ENCODE measurements around the gene ERG28.

Gene ERG28

GRCh38 chr14:75626396-75626795, 34.3 kb downstream of the ERG28 start:
- Histone ChIP-seq H3K4me3 (ENCODE audit: low read depth, low read length) (no peak overlapping the region), H3K4me2 (ENCODE audit: low read length) (no peak overlapping the region), H3K9me3 (ENCODE audit: control insufficient read depth, low read length) (no peaks in the 10 kb centered on the region), H3K79me2 (no peaks in the 10 kb centered on the region), H2AFZ (no peak overlapping the region), H3K27ac (no peak overlapping the region), H3K36me3 (ENCODE audit: control insufficient read depth, insufficient read depth, low read length) (no peaks in the 10 kb centered on the region), H3K4me1 (no peaks in the 10 kb centered on the region), H3K27me3 (ENCODE audit: control insufficient read depth, insufficient read depth, low read length) (no peaks in the 10 kb centered on the region), H3K9ac (no peak overlapping the region)
- no peak for TF ChIP-seq CTCF (IDR thresholded peaks at IDR 0.05)

GRCh38 chr14:75625034-75625433, 35.6 kb downstream of the ERG28 start:
- Histone ChIP-seq H3K4me3 (ENCODE audit: low read depth, low read length) (no peak overlapping the region), H3K79me2 (no peaks in the 10 kb centered on the region), H2AFZ (no peak overlapping the region), H3K27me3 (ENCODE audit: control insufficient read depth, insufficient read depth, low read length) (no peaks in the 10 kb centered on the region), H3K36me3 (ENCODE audit: control insufficient read depth, insufficient read depth, low read length) (no peaks in the 10 kb centered on the region), H3K4me2 (ENCODE audit: low read length) (no peak overlapping the region), H3K27ac (no peak overlapping the region), H3K9ac (no peak overlapping the region), H3K4me1 (no peaks in the 10 kb centered on the region), H3K9me3 (ENCODE audit: control insufficient read depth, low read length) (no peaks in the 10 kb centered on the region)
- no peak for TF ChIP-seq CTCF (IDR thresholded peaks at IDR 0.05)

GRCh38 chr14:75619548-75619947, 41.1 kb downstream of the ERG28 start:
- Histone ChIP-seq H3K4me3 (ENCODE audit: low read depth, low read length) (no peak overlapping the region), H3K36me3 (ENCODE audit: control insufficient read depth, insufficient read depth, low read length) (no peaks in the 10 kb centered on the region), H3K27ac (no peak overlapping the region), H3K79me2 (peaks cover 5% of the 10 kb centered on the region), H3K4me2 (ENCODE audit: low read length) (no peak overlapping the region), H2AFZ (no peak overlapping the region), H3K4me1 (peaks cover 4% of the 10 kb centered on the region), H3K27me3 (ENCODE audit: control insufficient read depth, insufficient read depth, low read length) (no peaks in the 10 kb centered on the region), H3K9ac (no peak overlapping the region), H3K9me3 (ENCODE audit: control insufficient read depth, low read length) (no peaks in the 10 kb centered on the region)
- TF ChIP-seq CTCF (IDR thresholded peaks at IDR 0.05) = no peak

- TF ChIP-seq CTCF (IDR thresholded peaks at IDR 0.05) = no peak
- Histone ChIP-seq H3K9ac (no peak overlapping the region), H3K4me3 (ENCODE audit: low read depth, low read length) (no peak overlapping the region), H2AFZ (no peak overlapping the region), H3K27ac (no peak overlapping the region), H3K36me3 (ENCODE audit: control insufficient read depth, insufficient read depth, low read length) (no peaks in the 10 kb centered on the region), H3K4me1 (peaks cover 7% of the 10 kb centered on the region), H3K4me2 (ENCODE audit: low read length) (no peak overlapping the region), H3K79me2 (peaks cover 5% of the 10 kb centered on the region), H3K27me3 (ENCODE audit: control insufficient read depth, insufficient read depth, low read length) (no peaks in the 10 kb centered on the region), H3K9me3 (ENCODE audit: control insufficient read depth, low read length) (no peaks in the 10 kb centered on the region)
Measured at GRCh38 chr14:75615200-75615599, 45.5 kb downstream of the ERG28 start.

GRCh38 chr14:75614179-75614578, 46.5 kb downstream of the ERG28 start:
- H3K4me1 ChIP-seq = peaks cover 3% of the 10 kb centered on the region
- no peak overlapping the region for H3K4me3 ChIP-seq (ENCODE audit: low read depth, low read length)
- no peak overlapping the region for H3K9ac ChIP-seq
- H3K36me3 ChIP-seq (ENCODE audit: control insufficient read depth, insufficient read depth, low read length) = no peaks in the 10 kb centered on the region
- no peak overlapping the region for H3K4me2 ChIP-seq (ENCODE audit: low read length)
- peaks cover 5% of the 10 kb centered on the region for H3K79me2 ChIP-seq
- no peaks in the 10 kb centered on the region for H3K9me3 ChIP-seq (ENCODE audit: control insufficient read depth, low read length)
- no peak overlapping the region for H2AFZ ChIP-seq
- no peak overlapping the region for H3K27ac ChIP-seq
- TF ChIP-seq CTCF (IDR thresholded peaks at IDR 0.05) = no peak
- no peaks in the 10 kb centered on the region for H3K27me3 ChIP-seq (ENCODE audit: control insufficient read depth, insufficient read depth, low read length)
